ENCODE results near the gene ING4.

GRCh38 chr12:6650832-6651231 is 12.1 kb downstream of the ING4 start:
- TF ChIP-seq ZC3H10 (CRISPR knock-in tag; IDR thresholded peaks at IDR 0.05) (no peak), CREB5 (CRISPR knock-in tag; IDR thresholded peaks at IDR 0.05; ENCODE audit: low read depth) (no peak), TSHZ2 (CRISPR knock-in tag; IDR thresholded peaks at IDR 0.05) (no peak), ZNF8 (CRISPR knock-in tag; IDR thresholded peaks at IDR 0.05) (no peak), ZFP30 (CRISPR knock-in tag; IDR thresholded peaks at IDR 0.05) (no peak)

Measured in SK-N-SH treated with all-trans-retinoic acid at 6 μM for 48 hours (cell line).